K562 (cell line): Measurements from ENCODE around the gene FOXI1. TPM values are rescaled to one million over a fixed set of nuclear protein-coding genes. Genes with fewer than 3 reads are reported as not detected.

Experiments
- ATAC-seq: fragments of 200-7000 bp; cut with Tn5 transposase; 3 replicates; pipeline ENCODE4 v1.9.1; 2020; ENCODE audit warnings: moderate library complexity
- BruUV-seq: library from RNA; stranded (reverse); fragments of 400-500 nt; replicated peaks from 2 replicates; lab custom pipeline; 2021; lab: Mats Ljungman, UMichigan
- CTCF ChIA-PET: fragments of 300-600 bp; formaldehyde crosslinking; extraction: SDS; loops from one replicate; lab custom pipeline; 2021; ENCODE audit warnings: low intra/inter-chr PET ratio; lab: Yijun Ruan, JAX
- POLR2A ChIA-PET: fragments of 300-600, 350-650 bp; sonication (Branson Sonifier 250); formaldehyde crosslinking; extraction: SDS; loops from one replicate; lab custom pipeline; 2021; ENCODE audit warnings: antibody characterized with exemption, inconsistent platforms; lab: Yijun Ruan, JAX
- DNase-seq, 4 experiments: peaks; one replicate each; pipeline versions ENCODE4 v3.0.0 to v3.0.0-alpha.2; 2011 to 2018; ENCODE audit warnings: low spot score in 3 of 4, mixed read lengths in 3 of 4; ENCODE audit errors: extremely low read depth in 1 of 4
- FAIRE-seq: peaks from 2 replicates; lab custom pipeline; 2011; peaks lifted over from hg19 to GRCh38; lab: Jason Lieb, UNC
- H2AFZ ChIP-seq: 2 replicates; pipeline ENCODE4 v1.6.0; 2011; ENCODE audit warnings: low read depth, low read length, control low read depth, inconsistent platforms
- H3K27ac ChIP-seq: fragments of 200-600 bp; 3 replicates; pipeline ENCODE4 v1.8.0; 2011; ENCODE audit warnings: low read depth, mild to moderate bottlenecking, control low read depth, inconsistent platforms, low read length, moderate library complexity, mixed read lengths; ENCODE audit errors: extremely low read depth
- H3K27me3 ChIP-seq, 2 experiments: fragments of 300-600 bp in 1 of 2; 2 replicates in 1 of 2; 3 replicates in 1 of 2; pipeline versions ENCODE4 v1.6.0 to v1.8.0; 2011; ENCODE audit warnings: inconsistent platforms in 2 of 2, low read length in 2 of 2, mild to moderate bottlenecking in 1 of 2, mixed read lengths in 1 of 2, moderate library complexity in 1 of 2; ENCODE audit not compliant: control insufficient read depth in 2 of 2, insufficient read depth in 2 of 2
- H3K36me3 ChIP-seq: fragments of 300-600 bp; 3 replicates; pipeline ENCODE4 v1.8.0; 2011; ENCODE audit warnings: mild to moderate bottlenecking, low read length, inconsistent platforms; ENCODE audit not compliant: control insufficient read depth, insufficient read depth
- H3K4me1 ChIP-seq, 2 experiments: fragments of 200-600 bp in 1 of 2; replicated peaks in 1 of 2; 2 replicates in 1 of 2; 3 replicates in 1 of 2; pipeline versions ENCODE4 v1.5.1 to v1.8.0; 2011; ENCODE audit warnings: inconsistent platforms in 2 of 2, low read length in 2 of 2, mild to moderate bottlenecking in 1 of 2, mixed read lengths in 1 of 2, moderate library complexity in 1 of 2; ENCODE audit not compliant: control insufficient read depth in 2 of 2, insufficient read depth in 2 of 2
- H3K4me2 ChIP-seq: 2 replicates; pipeline ENCODE4 v1.6.1; 2011; ENCODE audit warnings: low read length, control low read depth, inconsistent platforms, mixed read lengths; ENCODE audit not compliant: insufficient read depth
- H3K4me3 ChIP-seq: fragments of 200-600 bp; sonication (generic), shearing (Covaris generic); 2 replicates; pipeline ENCODE4 v1.5.1; 2016; ENCODE audit warnings: control low read depth, inconsistent platforms
- H3K79me2 ChIP-seq: fragments of 200-600 bp; 3 replicates; pipeline ENCODE4 v1.8.0; 2011; ENCODE audit warnings: low read length, inconsistent platforms; ENCODE audit not compliant: control insufficient read depth, insufficient read depth
- H3K9ac ChIP-seq, 2 experiments: 2 replicates each; pipeline versions ENCODE4 v1.6.0 to v1.6.1; 2011; ENCODE audit warnings: low read depth in 2 of 2, low read length in 2 of 2, control low read depth in 1 of 2, inconsistent platforms in 1 of 2, mild to moderate bottlenecking in 1 of 2, mixed read lengths in 1 of 2; ENCODE audit not compliant: insufficient read depth in 1 of 2
- H3K9me1 ChIP-seq: one replicate; pipeline ENCODE4 v1.6.0; 2011; ENCODE audit warnings: inconsistent platforms, mild to moderate bottlenecking, low read length, moderate library complexity; ENCODE audit not compliant: control insufficient read depth, insufficient read depth
- H3K9me3 ChIP-seq: replicated peaks from 2 replicates; pipeline ENCODE4 v1.5.1; 2011; ENCODE audit warnings: low read depth, low read length, inconsistent platforms; ENCODE audit not compliant: control insufficient read depth, insufficient read depth
- H4K20me1 ChIP-seq: replicated peaks from 2 replicates; pipeline ENCODE4 v1.6.1; 2011; ENCODE audit warnings: low read length, inconsistent platforms, mixed read lengths; ENCODE audit not compliant: control insufficient read depth, insufficient read depth
- CCAR2 ChIP-seq: fragments of 200-400 bp; formaldehyde crosslinking; IDR thresholded peaks from 2 replicates; pipeline ENCODE4 v1.6.1; 2017; ENCODE audit warnings: mild to moderate bottlenecking, low read depth, low read length
- HNRNPLL ChIP-seq: fragments of 200-400 bp; formaldehyde crosslinking; IDR thresholded peaks from 2 replicates; pipeline ENCODE4 v1.6.1; 2017; ENCODE audit warnings: low read length, low read depth, mild to moderate bottlenecking; ENCODE audit not compliant: poor library complexity, severe bottlenecking
- PTBP1 ChIP-seq: fragments of 200-400 bp; formaldehyde crosslinking; IDR thresholded peaks from 2 replicates; pipeline ENCODE4 v1.6.1; 2017; ENCODE audit warnings: low read depth, low read length
- TBL1XR1 ChIP-seq, 2 experiments: IDR thresholded peaks; 2 replicates each; pipeline ENCODE4 v1.6.1; 2012; ENCODE audit warnings: improper control_type of control experiment in 2 of 2, low read length in 2 of 2, mild to moderate bottlenecking in 1 of 2
- ZNF316 ChIP-seq: fragments of 450-650 bp; IDR thresholded peaks from 2 replicates; pipeline ENCODE4 v1.6.1; 2016
- WGBS: fragments of 100-300 bp; shearing (Covaris generic); methylation state at CpG from one replicate; pipeline ENCODE4 v1.1.6; 2016; ENCODE audit warnings: low coverage, mixed read lengths; ENCODE audit not compliant: insufficient coverage; ENCODE audit errors: missing lambda C conversion rate; 5-methylcytosine and 5-hydroxymethylcytosine counted together
- in situ Hi-C: fragments of 300-500 bp; cut with MboI; formaldehyde crosslinking; loops from 4 replicates; pipeline ENCODE4 v1.15.0; 2018; ENCODE audit warnings: inconsistent platforms, mixed read lengths
- intact Hi-C: fragments of 100-400 bp; cut with micrococcal nuclease; formaldehyde crosslinking; loops from 2 replicates; pipeline ENCODE4 v1.14.2; 2022
- polyA plus RNA-seq, 8 experiments: library from polyadenylated mRNA; depleted of rRNA in 4 of 8; stranded (reverse) in 5 of 8; unstranded in 3 of 8; fragments of >200 nt; fragmentation: Nextera tagmentation in 2 of 8; fragmentation: Illumina TruSeq in 1 of 8; extraction: Ambion mirVana in 2 of 8; extraction: Trizol in 1 of 8; gene quantifications; 2 replicates each; pipeline versions ENCODE4 v1.2.1 to v1.2.3, GENCODE V29; 2011 to 2014; ENCODE audit warnings: inconsistent platforms in 1 of 8, missing spikeins in 1 of 8
- total RNA-seq, 7 experiments: library from RNA; depleted of rRNA in 6 of 7; stranded (reverse); fragments of >200 nt in 6 of 7; fragmentation: Illumina TruSeq in 2 of 7; extraction: Trizol in 2 of 7; gene quantifications; 2 replicates each; pipeline versions ENCODE4 v1.2.1 to v1.2.3, GENCODE V29; 2011 to 2021; ENCODE audit warnings: low replicate concordance in 1 of 7
- TF ChIP-seq, protein P1 (sequence below): fragments of 450-650 bp; IDR thresholded peaks from 2 replicates; pipeline ENCODE4 v1.6.1; 2017; ENCODE audit warnings: antibody characterized with exemption, mild to moderate bottlenecking
- TF ChIP-seq, protein P2 (sequence below), 2 experiments: IDR thresholded peaks; 2 replicates each; pipeline ENCODE4 v1.6.1; 2011; ENCODE audit warnings: borderline replicate concordance in 1 of 2, control low read depth in 1 of 2, low read depth in 1 of 2, low read length in 1 of 2, mild to moderate bottlenecking in 1 of 2, mixed read lengths in 1 of 2, moderate library complexity in 1 of 2; ENCODE audit not compliant: insufficient read depth in 1 of 2, insufficient read length in 1 of 2, poor library complexity in 1 of 2, severe bottlenecking in 1 of 2; ENCODE audit errors: extremely low read depth in 1 of 2

FOXI1 gene
- total and polyA plus RNA-seq, 9 of the 15 experiments (the other 6 are each of a cell fraction or from before 2014, with no cell fraction given) = not detected

DNA sequence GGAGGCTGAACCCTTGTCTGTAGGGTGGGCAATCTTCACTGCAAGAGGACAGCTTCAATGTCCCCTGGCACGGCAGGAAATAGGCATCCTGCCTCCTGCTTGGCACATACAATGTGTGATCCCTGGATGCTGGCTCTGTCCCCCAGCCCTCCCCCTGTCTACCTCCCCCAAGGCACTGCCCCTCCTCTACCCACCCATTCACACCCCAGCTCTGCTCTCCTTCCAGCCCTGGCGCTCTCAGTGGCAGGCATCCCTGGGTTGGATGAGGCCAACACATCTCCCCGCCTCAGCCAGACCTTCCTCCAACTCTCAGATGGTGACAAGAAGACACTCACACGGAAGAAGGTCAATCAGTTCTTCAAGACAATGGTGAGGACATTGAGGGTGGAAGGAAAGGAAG is 24.1 kb upstream of the FOXI1 start (continued):
- TF ChIP-seq, protein P1, sequence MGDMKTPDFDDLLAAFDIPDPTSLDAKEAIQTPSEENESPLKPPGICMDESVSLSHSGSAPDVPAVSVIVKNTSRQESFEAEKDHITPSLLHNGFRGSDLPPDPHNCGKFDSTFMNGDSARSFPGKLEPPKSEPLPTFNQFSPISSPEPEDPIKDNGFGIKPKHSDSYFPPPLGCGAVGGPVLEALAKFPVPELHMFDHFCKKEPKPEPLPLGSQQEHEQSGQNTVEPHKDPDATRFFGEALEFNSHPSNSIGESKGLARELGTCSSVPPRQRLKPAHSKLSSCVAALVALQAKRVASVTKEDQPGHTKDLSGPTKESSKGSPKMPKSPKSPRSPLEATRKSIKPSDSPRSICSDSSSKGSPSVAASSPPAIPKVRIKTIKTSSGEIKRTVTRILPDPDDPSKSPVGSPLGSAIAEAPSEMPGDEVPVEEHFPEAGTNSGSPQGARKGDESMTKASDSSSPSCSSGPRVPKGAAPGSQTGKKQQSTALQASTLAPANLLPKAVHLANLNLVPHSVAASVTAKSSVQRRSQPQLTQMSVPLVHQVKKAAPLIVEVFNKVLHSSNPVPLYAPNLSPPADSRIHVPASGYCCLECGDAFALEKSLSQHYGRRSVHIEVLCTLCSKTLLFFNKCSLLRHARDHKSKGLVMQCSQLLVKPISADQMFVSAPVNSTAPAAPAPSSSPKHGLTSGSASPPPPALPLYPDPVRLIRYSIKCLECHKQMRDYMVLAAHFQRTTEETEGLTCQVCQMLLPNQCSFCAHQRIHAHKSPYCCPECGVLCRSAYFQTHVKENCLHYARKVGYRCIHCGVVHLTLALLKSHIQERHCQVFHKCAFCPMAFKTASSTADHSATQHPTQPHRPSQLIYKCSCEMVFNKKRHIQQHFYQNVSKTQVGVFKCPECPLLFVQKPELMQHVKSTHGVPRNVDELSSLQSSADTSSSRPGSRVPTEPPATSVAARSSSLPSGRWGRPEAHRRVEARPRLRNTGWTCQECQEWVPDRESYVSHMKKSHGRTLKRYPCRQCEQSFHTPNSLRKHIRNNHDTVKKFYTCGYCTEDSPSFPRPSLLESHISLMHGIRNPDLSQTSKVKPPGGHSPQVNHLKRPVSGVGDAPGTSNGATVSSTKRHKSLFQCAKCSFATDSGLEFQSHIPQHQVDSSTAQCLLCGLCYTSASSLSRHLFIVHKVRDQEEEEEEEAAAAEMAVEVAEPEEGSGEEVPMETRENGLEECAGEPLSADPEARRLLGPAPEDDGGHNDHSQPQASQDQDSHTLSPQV = no peak
- TF ChIP-seq PTBP1 (no peak), CCAR2 (no peak)

DNA sequence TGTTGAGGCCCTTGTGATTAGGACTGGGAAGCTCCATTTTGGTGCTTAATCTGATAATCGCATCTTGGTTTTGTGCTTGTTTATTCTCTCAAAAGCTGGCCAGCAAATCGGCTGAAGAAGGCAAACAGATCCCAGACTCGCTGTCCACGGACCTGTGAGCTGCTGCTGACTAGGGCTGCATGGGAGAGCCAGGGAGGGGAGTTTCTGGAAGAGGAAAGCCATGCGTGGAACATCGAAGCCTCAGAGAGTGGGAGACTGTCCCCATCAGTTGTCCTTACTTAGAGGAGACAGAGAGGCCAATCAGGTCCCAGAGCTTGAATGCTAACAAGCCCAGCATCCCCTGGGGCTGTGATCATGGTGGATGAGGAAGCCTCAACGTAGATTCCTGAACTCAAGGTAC is 23.0 kb upstream of the FOXI1 start:
- FAIRE-seq (no peak), DNase-seq (no peak), ATAC-seq (no peak)
- TF ChIP-seq ZNF316 = no peak
- TF ChIP-seq, protein P2, sequence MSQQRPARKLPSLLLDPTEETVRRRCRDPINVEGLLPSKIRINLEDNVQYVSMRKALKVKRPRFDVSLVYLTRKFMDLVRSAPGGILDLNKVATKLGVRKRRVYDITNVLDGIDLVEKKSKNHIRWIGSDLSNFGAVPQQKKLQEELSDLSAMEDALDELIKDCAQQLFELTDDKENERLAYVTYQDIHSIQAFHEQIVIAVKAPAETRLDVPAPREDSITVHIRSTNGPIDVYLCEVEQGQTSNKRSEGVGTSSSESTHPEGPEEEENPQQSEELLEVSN (IDR thresholded peaks at IDR 0.05; ENCODE audit: borderline replicate concordance in 1 of 2, extremely low read depth in 1 of 2, insufficient read depth in 1 of 2, insufficient read length in 1 of 2, low read depth in 1 of 2, low read length in 1 of 2, poor library complexity in 1 of 2, severe bottlenecking in 1 of 2) = no peak
- no peak for TF ChIP-seq HNRNPLL
- TF ChIP-seq TBL1XR1 (IDR thresholded peaks at IDR 0.05; ENCODE audit: low read length in 2 of 2) = no peak
- Histone ChIP-seq H3K9me1 (no peaks in the 10 kb centered on the region), H3K9ac (no peak overlapping the region), H4K20me1 (no peaks in the 10 kb centered on the region; the same call in 1 of the 2 replicates), H3K27ac (no peak overlapping the region), H2AFZ (no peak overlapping the region), H3K4me3 (no peak overlapping the region), H3K79me2 (no peaks in the 10 kb centered on the region), H3K27me3 (no peaks in the 10 kb centered on the region; a peak in 1 of 5 replicates), H3K4me1 (no peaks in the 10 kb centered on the region; a peak in 1 of 5 replicates), H3K4me2 (no peak overlapping the region), H3K9me3 (no peaks in the 10 kb centered on the region), H3K36me3 (no peaks in the 10 kb centered on the region)
- CTCF ChIA-PET = no interaction called here
- no TSS peak for BruUV-seq
- WGBS = 9% methylated on average over 7 of the region's 7 CpGs
- POLR2A ChIA-PET = interaction anchor here (0.7 kb wide), 1 partner anchor 223 kb away, joined by 3 read pairs; no protein-coding TSS in a partner anchor
- intact Hi-C loops = no loop called here
- in situ Hi-C loops = no loop called here
